ENCODE measurements around the gene DGKB.

DNA sequence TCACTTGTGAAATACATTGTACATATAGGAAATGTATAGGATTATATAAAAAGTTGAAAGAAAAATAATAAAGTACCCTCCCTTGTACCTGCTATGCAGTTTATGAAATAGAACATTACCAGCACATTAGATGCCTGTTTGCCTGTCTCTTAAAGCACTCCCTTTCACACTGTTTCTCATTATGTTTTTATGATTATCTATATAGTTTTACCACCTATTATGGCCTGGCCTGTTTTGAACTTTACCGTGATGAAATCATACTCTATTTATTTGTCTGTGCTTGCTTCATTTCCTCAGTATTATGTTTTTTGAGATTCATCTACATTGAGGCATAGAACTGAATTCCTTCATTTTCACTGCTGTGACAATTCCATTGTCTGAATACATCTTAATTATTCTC lies 41.1 kb downstream of the DGKB start:
- no peak for TF ChIP-seq EGR1 (IDR thresholded peaks at IDR 0.05)
- TF ChIP-seq, protein P1, sequence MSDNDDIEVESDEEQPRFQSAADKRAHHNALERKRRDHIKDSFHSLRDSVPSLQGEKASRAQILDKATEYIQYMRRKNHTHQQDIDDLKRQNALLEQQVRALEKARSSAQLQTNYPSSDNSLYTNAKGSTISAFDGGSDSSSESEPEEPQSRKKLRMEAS (IDR thresholded peaks at IDR 0.05) = no peak
- no peak for TF ChIP-seq CREB1 (IDR thresholded peaks at IDR 0.05; ENCODE audit: low read depth)
- TF ChIP-seq, protein P2, sequence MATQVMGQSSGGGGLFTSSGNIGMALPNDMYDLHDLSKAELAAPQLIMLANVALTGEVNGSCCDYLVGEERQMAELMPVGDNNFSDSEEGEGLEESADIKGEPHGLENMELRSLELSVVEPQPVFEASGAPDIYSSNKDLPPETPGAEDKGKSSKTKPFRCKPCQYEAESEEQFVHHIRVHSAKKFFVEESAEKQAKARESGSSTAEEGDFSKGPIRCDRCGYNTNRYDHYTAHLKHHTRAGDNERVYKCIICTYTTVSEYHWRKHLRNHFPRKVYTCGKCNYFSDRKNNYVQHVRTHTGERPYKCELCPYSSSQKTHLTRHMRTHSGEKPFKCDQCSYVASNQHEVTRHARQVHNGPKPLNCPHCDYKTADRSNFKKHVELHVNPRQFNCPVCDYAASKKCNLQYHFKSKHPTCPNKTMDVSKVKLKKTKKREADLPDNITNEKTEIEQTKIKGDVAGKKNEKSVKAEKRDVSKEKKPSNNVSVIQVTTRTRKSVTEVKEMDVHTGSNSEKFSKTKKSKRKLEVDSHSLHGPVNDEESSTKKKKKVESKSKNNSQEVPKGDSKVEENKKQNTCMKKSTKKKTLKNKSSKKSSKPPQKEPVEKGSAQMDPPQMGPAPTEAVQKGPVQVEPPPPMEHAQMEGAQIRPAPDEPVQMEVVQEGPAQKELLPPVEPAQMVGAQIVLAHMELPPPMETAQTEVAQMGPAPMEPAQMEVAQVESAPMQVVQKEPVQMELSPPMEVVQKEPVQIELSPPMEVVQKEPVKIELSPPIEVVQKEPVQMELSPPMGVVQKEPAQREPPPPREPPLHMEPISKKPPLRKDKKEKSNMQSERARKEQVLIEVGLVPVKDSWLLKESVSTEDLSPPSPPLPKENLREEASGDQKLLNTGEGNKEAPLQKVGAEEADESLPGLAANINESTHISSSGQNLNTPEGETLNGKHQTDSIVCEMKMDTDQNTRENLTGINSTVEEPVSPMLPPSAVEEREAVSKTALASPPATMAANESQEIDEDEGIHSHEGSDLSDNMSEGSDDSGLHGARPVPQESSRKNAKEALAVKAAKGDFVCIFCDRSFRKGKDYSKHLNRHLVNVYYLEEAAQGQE (IDR thresholded peaks at IDR 0.05; ENCODE audit: low read depth) = no peak

All from Ishikawa (cell line).